ENCODE data around the gene PMFBP1. TPM values are rescaled to one million over a fixed set of nuclear protein-coding genes. Genes with fewer than 3 reads are reported as not detected.

The PMFBP1 gene
- total RNA-seq, 2 experiments from 2014 or later, result 1.1 to 1.2 TPM

DNA sequence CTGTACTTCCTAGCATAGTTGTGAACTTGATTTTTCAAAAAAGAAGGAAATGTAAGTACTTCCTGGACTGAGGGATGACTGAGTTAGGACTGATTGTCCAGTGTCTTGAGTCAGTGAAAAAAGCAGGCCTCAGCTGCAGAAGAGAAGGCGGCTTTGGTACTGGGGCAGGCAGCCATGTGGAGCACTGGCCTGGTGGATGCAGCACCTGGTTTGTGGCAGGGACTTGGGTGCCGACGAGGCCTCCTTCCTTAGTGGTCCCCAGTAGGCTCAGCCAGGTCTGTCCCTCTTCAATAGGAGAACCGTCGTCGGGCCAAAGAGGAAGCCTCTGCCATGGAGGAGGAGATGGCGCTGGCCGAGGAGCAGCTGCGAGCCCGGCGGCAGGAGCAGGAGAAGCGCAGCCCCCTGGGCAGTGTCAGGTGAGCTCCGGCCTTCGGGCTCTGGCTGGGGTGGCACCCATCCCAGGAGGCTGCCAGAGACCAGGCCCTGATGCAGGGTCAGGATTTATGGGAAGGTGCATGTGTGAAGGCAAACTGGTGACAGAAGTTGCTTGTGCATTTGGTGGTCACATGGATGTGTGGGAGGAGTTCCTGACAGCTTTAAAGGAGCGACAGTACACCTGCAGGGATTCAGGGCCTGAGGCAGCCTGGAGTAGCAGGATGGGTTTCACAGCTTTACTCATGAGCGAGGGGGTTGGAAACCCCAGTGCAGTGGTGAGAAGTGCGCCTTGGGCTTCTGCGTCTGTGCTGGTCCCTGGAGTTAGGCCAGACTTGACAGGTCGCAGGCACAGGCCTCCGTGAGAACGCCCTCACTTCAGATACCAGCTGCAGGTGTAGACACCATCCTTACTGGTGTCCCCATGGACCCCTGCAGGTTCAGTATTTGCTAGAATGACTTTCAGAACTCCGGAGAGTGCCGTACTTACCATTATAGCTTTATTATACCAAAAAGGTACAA lies 61.0 kb downstream of the PMFBP1 start:
- TF ChIP-seq, protein P1, sequence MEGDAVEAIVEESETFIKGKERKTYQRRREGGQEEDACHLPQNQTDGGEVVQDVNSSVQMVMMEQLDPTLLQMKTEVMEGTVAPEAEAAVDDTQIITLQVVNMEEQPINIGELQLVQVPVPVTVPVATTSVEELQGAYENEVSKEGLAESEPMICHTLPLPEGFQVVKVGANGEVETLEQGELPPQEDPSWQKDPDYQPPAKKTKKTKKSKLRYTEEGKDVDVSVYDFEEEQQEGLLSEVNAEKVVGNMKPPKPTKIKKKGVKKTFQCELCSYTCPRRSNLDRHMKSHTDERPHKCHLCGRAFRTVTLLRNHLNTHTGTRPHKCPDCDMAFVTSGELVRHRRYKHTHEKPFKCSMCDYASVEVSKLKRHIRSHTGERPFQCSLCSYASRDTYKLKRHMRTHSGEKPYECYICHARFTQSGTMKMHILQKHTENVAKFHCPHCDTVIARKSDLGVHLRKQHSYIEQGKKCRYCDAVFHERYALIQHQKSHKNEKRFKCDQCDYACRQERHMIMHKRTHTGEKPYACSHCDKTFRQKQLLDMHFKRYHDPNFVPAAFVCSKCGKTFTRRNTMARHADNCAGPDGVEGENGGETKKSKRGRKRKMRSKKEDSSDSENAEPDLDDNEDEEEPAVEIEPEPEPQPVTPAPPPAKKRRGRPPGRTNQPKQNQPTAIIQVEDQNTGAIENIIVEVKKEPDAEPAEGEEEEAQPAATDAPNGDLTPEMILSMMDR (IDR thresholded peaks at IDR 0.05), result no peak
- H3K4me3 Mint-ChIP-seq, result no peak overlapping the region
- H3K27me3 Mint-ChIP-seq, result no peaks in the 10 kb centered on the region
- POLR2A ChIA-PET, result interaction anchor here (1.0 to 1.7 kb wide), 3 partner anchors 8 to 17 kb away, joined by 3 to 5 read pairs (median 4); partner anchors contain the start of gene DHX38
- no peaks in the 10 kb centered on the region for H3K9me3 Mint-ChIP-seq
- intact Hi-C loops (cut with micrococcal nuclease), result no loop called here
- H3K4me1 Mint-ChIP-seq (ENCODE audit: low read depth), result no peaks in the 10 kb centered on the region
- ATAC-seq (no peak), DNase-seq (no peak)
- H3K27ac Mint-ChIP-seq, result no peak overlapping the region
- H3K36me3 Mint-ChIP-seq (ENCODE audit: low read depth), result peaks cover 36% of the 10 kb centered on the region
- CTCF ChIA-PET, result interaction anchor here (1.2 kb wide), 1 partner anchor 14 kb away, joined by 3 read pairs; no protein-coding TSS in a partner anchor

DNA sequence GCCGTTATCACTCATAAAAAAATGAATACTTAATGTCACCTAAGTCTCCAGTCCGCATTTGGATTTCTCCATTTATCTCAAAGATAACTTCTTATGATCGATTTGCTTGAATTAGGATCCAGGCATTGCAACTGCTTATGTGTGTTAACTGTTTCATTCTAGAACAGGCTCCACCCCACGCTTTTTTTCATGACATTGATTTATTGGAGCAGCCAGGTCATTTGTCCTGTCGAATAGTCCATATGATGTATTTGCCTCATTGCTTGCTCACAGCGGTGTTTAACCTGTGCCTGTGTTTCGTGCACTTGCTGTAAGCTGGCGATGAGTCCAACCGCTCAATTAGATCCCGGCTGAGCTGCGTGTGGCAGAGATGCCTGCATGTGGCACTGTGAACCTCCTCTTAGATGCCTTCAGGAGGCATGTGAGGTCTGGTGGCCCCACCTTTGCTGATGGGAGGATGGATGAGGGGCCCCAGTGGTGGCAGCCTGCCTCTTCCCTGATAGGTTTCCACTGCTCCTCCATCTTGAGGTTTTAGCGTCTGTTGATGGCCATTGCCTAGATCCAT lies 61.9 kb downstream of the PMFBP1 start:
- Mint-ChIP-seq H3K27me3 (no peaks in the 10 kb centered on the region), H3K4me1 (ENCODE audit: low read depth) (no peaks in the 10 kb centered on the region), H3K36me3 (ENCODE audit: low read depth) (peaks cover 44% of the 10 kb centered on the region), H3K27ac (no peak overlapping the region), H3K9me3 (no peaks in the 10 kb centered on the region), H3K4me3 (no peak overlapping the region)
- ATAC-seq, result no peak
- DNase-seq, result no peak
- intact Hi-C loops (cut with micrococcal nuclease), result no loop called here
- ChIA-PET POLR2A (no interaction called here), CTCF (no interaction called here)
- TF ChIP-seq, protein P1 (IDR thresholded peaks at IDR 0.05), result no peak

DNA sequence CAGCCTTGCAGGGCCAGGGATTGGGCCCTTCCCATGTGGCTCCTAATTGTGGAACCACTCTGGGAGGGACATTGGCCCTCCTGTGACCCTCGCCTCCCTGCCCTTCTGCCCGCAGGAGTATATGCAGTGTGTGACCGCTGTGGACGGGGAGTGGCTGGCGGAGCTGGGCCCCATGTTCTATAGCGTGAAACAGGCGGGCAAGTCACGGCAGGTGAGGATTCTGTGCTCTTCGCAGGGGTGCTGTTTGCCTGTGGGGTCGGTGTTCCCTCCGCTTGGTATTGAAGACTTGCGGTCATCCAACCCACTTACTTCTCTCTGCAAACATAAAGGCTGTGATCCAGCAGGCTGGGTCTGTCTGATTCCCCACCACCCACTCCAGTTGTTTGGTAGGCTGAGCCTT lies 62.7 kb downstream of the PMFBP1 start:
- ChIA-PET POLR2A (no interaction called here), CTCF (no interaction called here)
- H3K36me3 Mint-ChIP-seq (ENCODE audit: low read depth), result peaks cover 46% of the 10 kb centered on the region
- H3K4me3 Mint-ChIP-seq, result no peak overlapping the region
- H3K9me3 Mint-ChIP-seq, result no peaks in the 10 kb centered on the region
- intact Hi-C loops (cut with micrococcal nuclease), result no loop called here
- no peaks in the 10 kb centered on the region for H3K27me3 Mint-ChIP-seq
- DNase-seq (no peak), ATAC-seq (no peak)
- H3K27ac Mint-ChIP-seq, result no peak overlapping the region
- H3K4me1 Mint-ChIP-seq (ENCODE audit: low read depth), result no peaks in the 10 kb centered on the region
- TF ChIP-seq, protein P1 (IDR thresholded peaks at IDR 0.05), result no peak

DNA sequence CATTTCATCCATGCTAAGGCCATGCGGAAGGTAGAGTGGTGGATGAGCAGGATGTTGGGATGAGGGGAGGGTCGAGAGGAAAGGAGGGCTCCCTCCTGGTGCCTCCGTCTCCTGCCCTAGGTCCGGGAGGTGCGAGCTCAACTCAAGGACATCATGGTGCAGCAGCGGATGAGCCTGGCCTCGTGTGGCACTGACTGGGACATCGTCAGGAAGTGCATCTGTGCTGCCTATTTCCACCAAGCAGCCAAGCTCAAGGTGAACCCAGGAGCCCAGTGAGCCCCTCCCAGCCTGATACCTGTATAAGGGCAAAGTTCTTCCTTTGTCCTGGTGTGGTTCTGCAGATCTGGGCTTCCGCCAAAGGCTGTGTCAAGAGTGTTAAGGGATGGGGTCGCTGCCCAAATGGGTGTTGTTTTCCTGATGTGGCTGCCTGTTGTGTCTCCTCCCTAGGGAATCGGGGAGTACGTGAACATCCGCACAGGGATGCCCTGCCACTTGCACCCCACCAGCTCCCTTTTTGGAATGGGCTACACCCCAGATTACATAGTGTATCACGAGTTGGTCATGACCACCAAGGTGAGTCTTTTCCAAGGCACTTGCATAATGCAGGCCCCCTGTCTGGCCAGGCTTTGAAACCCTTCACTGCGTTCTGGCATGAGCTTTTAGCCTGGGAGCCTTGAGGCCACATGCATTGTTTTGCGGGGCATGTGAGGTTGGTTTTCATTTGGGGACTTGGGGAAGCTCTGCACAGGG lies 63.4 kb downstream of the PMFBP1 start:
- H3K4me3 Mint-ChIP-seq, result no peak overlapping the region
- H3K4me1 Mint-ChIP-seq (ENCODE audit: low read depth), result no peaks in the 10 kb centered on the region
- TF ChIP-seq, protein P1 (IDR thresholded peaks at IDR 0.05), result no peak
- intact Hi-C loops (cut with micrococcal nuclease), result no loop called here
- no peak for ATAC-seq
- ChIA-PET POLR2A (no interaction called here), CTCF (interaction anchor here (1.0 kb wide), 1 partner anchor 16 kb away, joined by 3 read pairs; no protein-coding TSS in a partner anchor)
- no peak overlapping the region for H3K27ac Mint-ChIP-seq
- DNase-seq, result no peak
- H3K9me3 Mint-ChIP-seq, result no peaks in the 10 kb centered on the region
- H3K27me3 Mint-ChIP-seq, result no peaks in the 10 kb centered on the region
- H3K36me3 Mint-ChIP-seq (ENCODE audit: low read depth), result peaks cover 49% of the 10 kb centered on the region

All from activated CD8-positive, alpha-beta T cell treated with anti-CD3 and anti-CD28 coated beads for 36 hours (primary cell).